AG08395 (cell line): ENCODE measurements around the gene CDC23.

ENCODE experiments used
- DNase-seq: peaks from one replicate; pipeline ENCODE4 v3.0.0; 2012; ENCODE audit warnings: mixed read lengths, low spot score

CDC23 gene

GRCh38 chr5:138141734-138142133 is 71.4 kb downstream of the CDC23 start:
- DNase-seq, result no peak

- no peak for DNase-seq
Observed at GRCh38 chr5:138140268-138140667, 72.9 kb downstream of the CDC23 start.

- no peak for DNase-seq
Observed at GRCh38 chr5:138139781-138140090, 73.4 kb downstream of the CDC23 start.

- DNase-seq, result peak; percentile 59
Observed at GRCh38 chr5:138138949-138139780, 74.0 kb downstream of the CDC23 start, which contains the start of gene NME5. Gene NME5 (minus strand): TSS chr5:138139428. CDS start chr5:138138780, 648 bp downstream.
